Adrenal gland (tissue), 12 donors: Measurements from ENCODE around the gene MYO18A. TPM values are rescaled to one million over a fixed set of nuclear protein-coding genes. Genes with fewer than 3 reads are reported as not detected.
A peak's percentile ranks its signal among the peaks of the same experiment; 100 is the strongest.

Experiments used
- DNase-seq, 7 donors: peaks; one replicate each; pipeline ENCODE4 v3.0.0-alpha.2; 2019 to 2020
- H3K27ac ChIP-seq, 5 donors: fragments of 200-600 bp; sonication (generic) in 4 of 5; 1 replicate in 3 of 5; 2 replicates in 2 of 5; pipeline versions ENCODE4 v1.5.1 to v1.8.0; 2016 to 2020; ENCODE audit warnings: mild to moderate bottlenecking in 1 of 5
- H3K27me3 ChIP-seq: fragments of 200-600 bp; 2 replicates; pipeline ENCODE4 v1.8.0; 2021
- H3K36me3 ChIP-seq, 2 donors: fragments of 200-600 bp; replicated peaks in 1 of 2; 1 replicate in 1 of 2; 2 replicates in 1 of 2; pipeline versions ENCODE4 v1.5.1 to v1.8.0; 2018 to 2022
- H3K4me1 ChIP-seq, 2 donors: fragments of 200-600 bp; replicated peaks in 1 of 2; 1 replicate in 1 of 2; 2 replicates in 1 of 2; pipeline versions ENCODE4 v1.5.1 to v1.8.0; 2018 to 2021
- H3K4me3 ChIP-seq, 4 donors: fragments of 200-600 bp; sonication (generic) in 3 of 4; one replicate each; pipeline ENCODE4 v1.5.1; 2016 to 2018
- H3K9me3 ChIP-seq, 3 donors: fragments of 200-600 bp; sonication (generic) in 1 of 3; replicated peaks in 1 of 3; 1 replicate in 2 of 3; 2 replicates in 1 of 3; pipeline versions ENCODE4 v1.5.1 to v1.8.0; 2016 to 2021
- CTCF ChIP-seq, 6 experiments: fragments of 450-650 bp in 4 of 6; fragments of 200-600 bp in 2 of 6; sonication (generic) in 1 of 6; IDR thresholded peaks; 1 replicate in 5 of 6; 2 replicates in 1 of 6; pipeline versions ENCODE4 v1.5.1 to v1.8.0; 2016 to 2021; ENCODE audit warnings: antibody characterized with exemption in 6 of 6, mild to moderate bottlenecking in 2 of 6, moderate library complexity in 1 of 6
- POLR2A ChIP-seq, 2 donors: fragments of 450-650 bp; IDR thresholded peaks; one replicate each; pipeline ENCODE4 v1.6.1; 2017; ENCODE audit warnings: antibody characterized with exemption in 2 of 2, mild to moderate bottlenecking in 2 of 2, moderate library complexity in 1 of 2
- WGBS, 4 donors: extraction: QIAGEN DNeasy Blood & Tissue Kit in 2 of 4; methylation state at CpG; one replicate each; pipeline versions ENCODE4 v1.1.5 to v1.1.7; 2013 to 2017; 5-methylcytosine and 5-hydroxymethylcytosine counted together
- intact Hi-C, 2 donors: fragments of 100-400 bp; cut with DNase I; formaldehyde crosslinking; loops; one replicate each; pipeline versions ENCODE4 v1.14.1 to v1.15.0; 2022 to 2023
- polyA plus RNA-seq, 3 donors: library from polyadenylated mRNA; stranded (reverse); fragments of 200-250 nt in 2 of 3; fragments of 350-450 nt in 1 of 3; fragmentation: Illumina TruSeq in 1 of 3; extraction: RNeasy Lipid Tissue Mini Kit (QIAGEN cat#74804) in 1 of 3; gene quantifications; one replicate each; pipeline ENCODE4 v1.2.3, GENCODE V29; 2013 to 2014
- total RNA-seq, 9 donors: library from RNA; depleted of rRNA in 4 of 9; stranded (reverse); fragments of >200 nt in 4 of 9; fragments of 120-200 nt in 1 of 9; fragmentation: NEBNext Ultra II Directional in 1 of 9; extraction: Animal tissue kit (Norgen Biotek cat#: 25700) in 1 of 9; gene quantifications; one replicate each; pipeline versions ENCODE4 v1.1.0 to v1.2.4, GENCODE V29; 2013 to 2023
- donor health status: healthy with polysubstance abuse.
- donor health status: Bipolar disorder and iron deficiency.
- donor health status: DM: yes; HTN: yes; CAD: no.
- donor health status: DM: no; HTN: no; CAD: no.
- donor health status: DM: no; HTN: no; CAD: no.
- donor health status: DM: yes; HTN: yes; CAD: no.

The MYO18A gene
- total and polyA plus RNA-seq, 12 donors, result 19.6 to 95.6 (median 40.7) TPM

- WGBS, 4 donors, result 84 to 91% (median 90%) methylated on average over 7 to 10 of the region's 10 CpGs
- H3K27me3 ChIP-seq, result no peaks in the 10 kb centered on the region
- H3K9me3 ChIP-seq, result no peaks in the 10 kb centered on the region
- H3K4me1 ChIP-seq, result peaks cover 0 to 8% of the 10 kb centered on the region in 2 donors
- no peaks in the 10 kb centered on the region for H3K36me3 ChIP-seq
- no peak overlapping the region for H3K4me3 ChIP-seq
- intact Hi-C loops, result loop anchor here (5.0 to 10.0 kb wide), 2 partner anchors 63 to 90 kb away; no protein-coding TSS in a partner anchor
- H3K27ac ChIP-seq, result peak overlapping the region in 1 of 5 donors; percentile 11
- no peak for DNase-seq
- no peak for TF ChIP-seq POLR2A (IDR thresholded peaks at IDR 0.05)
- no peak for TF ChIP-seq CTCF (IDR thresholded peaks at IDR 0.05)
Observed at GRCh38 chr17:29215174-29215573, 35.0 kb upstream of the MYO18A start.

GRCh38 chr17:29214215-29215146 is 34.3 kb upstream of the MYO18A start:
- Histone ChIP-seq H3K9me3 (no peaks in the 10 kb centered on the region), H3K36me3 (no peaks in the 10 kb centered on the region), H3K4me3 (no peak overlapping the region), H3K4me1 (peaks cover 0 to 4% of the 10 kb centered on the region in 2 donors), H3K27ac (no peak overlapping the region), H3K27me3 (no peaks in the 10 kb centered on the region)
- DNase-seq, result no peak
- 82 to 88% (median 85%) methylated on average over 7 to 8 of the region's 8 CpGs for WGBS, 4 donors
- intact Hi-C loops, result loop anchor here (5.0 to 10.0 kb wide), 2 partner anchors 62 to 90 kb away; no protein-coding TSS in a partner anchor
- no peak for TF ChIP-seq CTCF (IDR thresholded peaks at IDR 0.05)
- TF ChIP-seq POLR2A (IDR thresholded peaks at IDR 0.05), result no peak

- WGBS, 4 donors, result 46 to 65% (median 64%) methylated on average over 5 of the region's 5 CpGs
- Histone ChIP-seq H3K9me3 (no peaks in the 10 kb centered on the region), H3K36me3 (no peaks in the 10 kb centered on the region), H3K4me3 (no peak overlapping the region), H3K27ac (peak overlapping the region in 1 of 5 donors; percentile 34), H3K4me1 (no peaks in the 10 kb centered on the region), H3K27me3 (no peaks in the 10 kb centered on the region)
- TF ChIP-seq CTCF (IDR thresholded peaks at IDR 0.05) (no peak), POLR2A (IDR thresholded peaks at IDR 0.05) (no peak)
- peak in 4 of 7 donors; percentile 26 to 40 (median 38) for DNase-seq
- intact Hi-C loops, result loop anchor here in 1 of 2 donors (10.0 kb wide), 1 partner anchor 88 kb away; no protein-coding TSS in a partner anchor
Observed at GRCh38 chr17:29212681-29213121, 32.5 kb upstream of the MYO18A start.

GRCh38 chr17:29212094-29212631 is 32.0 kb upstream of the MYO18A start:
- Histone ChIP-seq H3K27ac (peak overlapping the region in 1 of 5 donors; percentile 34), H3K9me3 (no peaks in the 10 kb centered on the region), H3K4me1 (no peaks in the 10 kb centered on the region), H3K4me3 (no peak overlapping the region), H3K36me3 (no peaks in the 10 kb centered on the region), H3K27me3 (no peaks in the 10 kb centered on the region)
- DNase-seq, result peak in 1 of 7 donors; percentile 3
- 91 to 100% (median 100%) methylated on average over 1 of the region's 1 CpG; no CpG with 5 or more reads in 1 of the 4 donors for WGBS, 4 donors
- TF ChIP-seq POLR2A (IDR thresholded peaks at IDR 0.05) (no peak), CTCF (IDR thresholded peaks at IDR 0.05) (no peak)
- intact Hi-C loops, result loop anchor here in 1 of 2 donors (10.0 kb wide), 1 partner anchor 87 kb away; no protein-coding TSS in a partner anchor
